Liver (tissue), 3 donors: ENCODE measurements around the gene NPEPPS.

ENCODE experiments used
- ATF3 ChIP-seq: IDR thresholded peaks from 2 replicates; pipeline ENCODE4 v1.6.1; 2016; ENCODE audit warnings: antibody characterized with exemption
- CTCF ChIP-seq: fragments of 150-350 bp; IDR thresholded peaks from 2 replicates; pipeline ENCODE4 v1.5.1; 2017; ENCODE audit warnings: improper control_type of control experiment, low read depth, low read length; ENCODE audit not compliant: missing input control
- EGR1 ChIP-seq, 2 donors: IDR thresholded peaks; 2 replicates each; pipeline ENCODE4 v1.6.1; 2016 to 2018; ENCODE audit warnings: antibody characterized with exemption in 2 of 2, low read depth in 2 of 2
- FOXA1 ChIP-seq: IDR thresholded peaks from 2 replicates; pipeline ENCODE4 v1.6.1; 2016; ENCODE audit warnings: antibody characterized with exemption
- GABPA ChIP-seq, 2 donors: IDR thresholded peaks in 1 of 2; conservative IDR thresholded peaks in 1 of 2; 2 replicates each; pipeline ENCODE4 v1.6.1; 2016; ENCODE audit warnings: antibody characterized with exemption in 2 of 2, mild to moderate bottlenecking in 1 of 2, moderate library complexity in 1 of 2
- HNF4A ChIP-seq, 2 donors: conservative IDR thresholded peaks; 2 replicates each; pipeline ENCODE4 v1.6.1; 2016; ENCODE audit warnings: antibody characterized with exemption in 2 of 2, mild to moderate bottlenecking in 2 of 2
- RAD21 ChIP-seq, 2 donors: IDR thresholded peaks; 2 replicates each; pipeline ENCODE4 v1.6.1; 2016; ENCODE audit warnings: antibody characterized with exemption in 2 of 2, mild to moderate bottlenecking in 2 of 2
- REST ChIP-seq: IDR thresholded peaks from 2 replicates; pipeline ENCODE4 v1.6.1; 2016; ENCODE audit warnings: antibody characterized with exemption, mild to moderate bottlenecking
- RXRA ChIP-seq, 2 donors: IDR thresholded peaks; 2 replicates each; pipeline ENCODE4 v1.6.1; 2017 to 2018; ENCODE audit warnings: antibody characterized with exemption in 2 of 2, mild to moderate bottlenecking in 1 of 2
- TAF1 ChIP-seq: conservative IDR thresholded peaks from 2 replicates; pipeline ENCODE4 v1.6.1; 2016; ENCODE audit warnings: antibody characterized with exemption, mild to moderate bottlenecking
- YY1 ChIP-seq: IDR thresholded peaks from 2 replicates; pipeline ENCODE4 v1.6.1; 2016; ENCODE audit warnings: antibody characterized with exemption, mild to moderate bottlenecking
- ZBTB33 ChIP-seq: IDR thresholded peaks from 2 replicates; pipeline ENCODE4 v1.6.1; 2016; ENCODE audit warnings: antibody characterized with exemption
- donor health status: healthy.
- donor health status: healthy.

GRCh38 chr17:47611372-47612350 lies 80.8 kb downstream of the NPEPPS start:
- no peak for TF ChIP-seq CTCF
- no peak for TF ChIP-seq EGR1 (IDR thresholded peaks at IDR 0.05; ENCODE audit: low read depth in 2 of 2)
- no peak for TF ChIP-seq RXRA (IDR thresholded peaks at IDR 0.05)
- no peak for TF ChIP-seq ATF3
- no peak for TF ChIP-seq GABPA (IDR thresholded peaks at IDR 0.05 in 1 of 2, conservative IDR thresholded peaks at IDR 0.05 in 1 of 2)
- TF ChIP-seq REST, result no peak
- TF ChIP-seq FOXA1, result no peak
- no peak for TF ChIP-seq TAF1
- no peak for TF ChIP-seq RAD21 (IDR thresholded peaks at IDR 0.05)
- no peak for TF ChIP-seq HNF4A (conservative IDR thresholded peaks at IDR 0.05)
- TF ChIP-seq ZBTB33, result no peak
- TF ChIP-seq YY1, result no peak
